HEK293T (cell line): ENCODE results near the gene DLAT.

Experiments used
- CTCF ChIA-PET: fragments of 350-600 bp; formaldehyde crosslinking; extraction: SDS; loops from one replicate; lab custom pipeline; 2021; ENCODE audit warnings: antibody characterized with exemption, inconsistent platforms; lab: Yijun Ruan, JAX
- POLR2A ChIA-PET: fragments of 350-600 bp; formaldehyde crosslinking; extraction: SDS; loops from one replicate; lab custom pipeline; 2020; ENCODE audit warnings: antibody characterized with exemption, inconsistent platforms; lab: Yijun Ruan, JAX
- DNase-seq: peaks from one replicate; pipeline ENCODE4 v3.0.0; 2012; ENCODE audit warnings: mixed read lengths; ENCODE audit errors: extremely low spot score
- ARNT ChIP-seq: fragments of 450-650 bp; IDR thresholded peaks from 2 replicates; pipeline ENCODE4 v1.6.1; 2017; ENCODE audit warnings: mild to moderate bottlenecking
- BHLHE40 ChIP-seq: fragments of 450-650 bp; IDR thresholded peaks from 2 replicates; pipeline ENCODE4 v1.6.1; 2016; ENCODE audit warnings: mild to moderate bottlenecking, moderate library complexity, borderline replicate concordance
- CTBP1 ChIP-seq: fragments of 450-650 bp; IDR thresholded peaks from 2 replicates; pipeline ENCODE4 v1.6.1; 2016; ENCODE audit warnings: borderline replicate concordance
- ELF4 ChIP-seq: fragments of 450-650 bp; IDR thresholded peaks from 2 replicates; pipeline ENCODE4 v1.6.1; 2017; ENCODE audit warnings: antibody characterized with exemption
- FOXK2 ChIP-seq: fragments of 450-650 bp; IDR thresholded peaks from 2 replicates; pipeline ENCODE4 v1.6.1; 2016; ENCODE audit warnings: mild to moderate bottlenecking
- FOXM1 ChIP-seq: fragments of 450-650 bp; IDR thresholded peaks from 2 replicates; pipeline ENCODE4 v1.6.1; 2017; ENCODE audit warnings: mild to moderate bottlenecking, borderline replicate concordance
- HDGF ChIP-seq: fragments of 450-650 bp; IDR thresholded peaks from 2 replicates; pipeline ENCODE4 v1.6.1; 2017; ENCODE audit warnings: antibody characterized with exemption, borderline replicate concordance
- L3MBTL2 ChIP-seq: fragments of 450-650 bp; conservative IDR thresholded peaks from 2 replicates; pipeline ENCODE4 v1.6.1; 2016; ENCODE audit warnings: mild to moderate bottlenecking
- LEF1 ChIP-seq: fragments of 450-650 bp; IDR thresholded peaks from 2 replicates; pipeline ENCODE4 v1.6.1; 2017; ENCODE audit warnings: mild to moderate bottlenecking, borderline replicate concordance
- NFRKB ChIP-seq: fragments of 450-650 bp; IDR thresholded peaks from 2 replicates; pipeline ENCODE4 v1.6.1; 2016; ENCODE audit warnings: mild to moderate bottlenecking, moderate library complexity
- SP1 ChIP-seq: fragments of 450-650 bp; IDR thresholded peaks from 2 replicates; pipeline ENCODE4 v1.6.1; 2017
- SUZ12 ChIP-seq: fragments of 450-650 bp; IDR thresholded peaks from 2 replicates; pipeline ENCODE4 v1.6.1; 2016; ENCODE audit warnings: mild to moderate bottlenecking
- TARDBP ChIP-seq: fragments of 450-650 bp; IDR thresholded peaks from 2 replicates; pipeline ENCODE4 v1.6.1; 2016
- ZNF384 ChIP-seq: fragments of 450-650 bp; IDR thresholded peaks from 2 replicates; pipeline ENCODE4 v1.6.1; 2016
- TF ChIP-seq, protein P1 (sequence below): fragments of 450-650 bp; IDR thresholded peaks from 2 replicates; pipeline ENCODE4 v1.6.1; 2016

Gene DLAT

GRCh38 chr11:112024773-112025678 lies at the start of gene DLAT:
DLAT (plus strand) TSS chr11:112025408; CDS start chr11:112025473, 65 bp downstream.
- TF ChIP-seq L3MBTL2 (peak; percentile 98), CTBP1 (0 out of 2 replicates have a peak, but pooled peaks have one; percentile 5), BHLHE40 (no peak), SUZ12 (no peak), ARNT (no peak)
- ChIA-PET POLR2A (interaction anchor here (0.7 to 2.1 kb wide), 7 partner anchors 62 to 155 kb away, joined by 3 to 10 read pairs (median 4); partner anchors contain the start of genes ALG9, SDHD and TIMM8B), CTCF (interaction anchor here (0.6 to 1.5 kb wide), 2 partner anchors 44 to 250 kb away, joined by 3 read pairs; no protein-coding TSS in a partner anchor)
- DNase-seq: peak; percentile 87

GRCh38 chr11:111976119-111976766 lies 49.0 kb upstream of the DLAT start:
- ChIA-PET POLR2A (interaction anchor here (1.0 to 2.4 kb wide), 5 partner anchors 17 to 105 kb away, joined by 3 to 11 read pairs (median 4); partner anchors contain the start of genes ALG9 and DIXDC1), CTCF (interaction anchor here (0.5 kb wide), 1 partner anchor 29 kb away, joined by 3 read pairs; no protein-coding TSS in a partner anchor)
- TF ChIP-seq ARNT (no peak), NFRKB (no peak), CTBP1 (no peak), FOXK2 (no peak), SUZ12 (no peak), TARDBP (no peak), BHLHE40 (no peak)
- TF ChIP-seq, protein P1, sequence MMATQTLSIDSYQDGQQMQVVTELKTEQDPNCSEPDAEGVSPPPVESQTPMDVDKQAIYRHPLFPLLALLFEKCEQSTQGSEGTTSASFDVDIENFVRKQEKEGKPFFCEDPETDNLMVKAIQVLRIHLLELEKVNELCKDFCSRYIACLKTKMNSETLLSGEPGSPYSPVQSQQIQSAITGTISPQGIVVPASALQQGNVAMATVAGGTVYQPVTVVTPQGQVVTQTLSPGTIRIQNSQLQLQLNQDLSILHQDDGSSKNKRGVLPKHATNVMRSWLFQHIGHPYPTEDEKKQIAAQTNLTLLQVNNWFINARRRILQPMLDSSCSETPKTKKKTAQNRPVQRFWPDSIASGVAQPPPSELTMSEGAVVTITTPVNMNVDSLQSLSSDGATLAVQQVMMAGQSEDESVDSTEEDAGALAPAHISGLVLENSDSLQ: no peak
- no peak for DNase-seq

DNA sequence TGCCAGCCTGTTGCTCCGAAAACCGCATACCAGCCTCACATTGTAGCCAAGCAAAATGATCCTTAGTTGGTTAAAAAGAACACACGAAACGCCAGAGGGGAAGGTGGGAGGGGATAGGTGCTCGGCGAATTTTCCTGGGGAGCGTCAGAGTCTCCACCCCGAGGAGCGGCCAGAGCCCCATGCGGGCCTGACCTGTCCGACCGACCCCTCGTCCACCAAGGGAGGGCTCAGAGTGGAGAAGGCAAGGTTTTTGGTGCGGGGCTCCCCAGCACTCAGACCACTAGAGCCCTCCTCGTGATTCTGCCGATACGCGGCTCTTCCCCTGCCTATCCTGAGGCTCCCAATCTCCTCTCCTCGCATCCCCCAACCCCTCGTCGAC lies 48.5 kb upstream of the DLAT start:
- TF ChIP-seq LEF1 (no peak), ZNF384 (no peak), HDGF (no peak), L3MBTL2 (no peak), ARNT (no peak), CTBP1 (no peak), FOXK2 (no peak), ELF4 (no peak), SP1 (no peak), TARDBP (no peak), BHLHE40 (no peak), FOXM1 (no peak)
- TF ChIP-seq, protein P1: no peak
- peak; percentile 13 for DNase-seq
- POLR2A ChIA-PET: interaction anchor here (1.0 to 2.4 kb wide), 8 partner anchors 16 to 106 kb away, joined by 3 to 14 read pairs (median 4); partner anchors contain the start of genes ALG9 and DIXDC1
- CTCF ChIA-PET: interaction anchor here (1.3 kb wide), 1 partner anchor 41 kb away, joined by 3 read pairs; no protein-coding TSS in a partner anchor

GRCh38 chr11:111977146-111978027 lies 47.8 kb upstream of the DLAT start:
- DNase-seq: peak; percentile 63
- no peak for TF ChIP-seq FOXM1
- TF ChIP-seq ZNF384: no peak
- no peak for TF ChIP-seq FOXK2
- peak; percentile 69 for TF ChIP-seq L3MBTL2
- POLR2A ChIA-PET: interaction anchor here (0.6 to 2.4 kb wide), 8 partner anchors 16 to 106 kb away, joined by 3 to 14 read pairs (median 4); partner anchors contain the start of genes ALG9 and DIXDC1
- CTCF ChIA-PET: interaction anchor here (1.2 to 1.9 kb wide), 4 partner anchors 41 to 48 kb away, joined by 3 to 7 read pairs (median 3); no protein-coding TSS in a partner anchor

DNA sequence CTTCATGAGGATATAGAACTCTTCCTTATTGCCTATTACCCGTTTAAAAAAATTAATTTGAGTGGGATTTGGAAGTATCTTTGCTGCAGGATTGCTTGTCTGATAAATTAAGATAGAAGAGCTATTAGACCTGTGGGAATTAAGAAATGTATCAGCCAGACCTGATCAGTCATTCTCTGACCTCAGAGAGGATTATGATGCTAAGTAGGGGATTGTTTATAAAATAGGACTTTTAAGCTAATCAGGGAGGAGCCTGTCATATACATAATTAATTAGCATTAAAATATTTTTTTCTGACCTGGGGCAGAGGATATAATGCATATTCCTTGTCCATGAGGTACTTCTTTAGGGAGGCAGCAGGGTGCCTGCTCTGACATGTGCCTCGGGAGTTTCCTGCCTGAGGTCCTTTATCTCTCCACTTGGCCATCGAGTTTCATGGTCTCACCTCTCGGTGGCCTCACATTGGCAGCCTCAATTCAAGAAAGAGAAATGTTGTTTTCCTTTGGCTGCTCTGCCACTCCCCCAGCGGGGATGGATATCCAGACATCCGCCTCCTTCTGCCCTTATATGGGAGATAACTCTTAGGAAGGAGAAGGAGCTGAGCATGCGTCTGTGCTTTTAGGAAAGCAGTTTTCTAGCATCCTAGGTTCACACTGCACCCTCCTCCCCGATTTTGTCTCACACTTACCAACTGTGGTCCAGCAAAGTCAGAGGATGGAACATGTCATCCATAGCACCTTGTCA lies 47.0 kb upstream of the DLAT start:
- ChIA-PET POLR2A (interaction anchor here (0.6 to 2.4 kb wide), 8 partner anchors 17 to 107 kb away, joined by 3 to 14 read pairs (median 4); partner anchors contain the start of genes ALG9 and DIXDC1), CTCF (interaction anchor here (0.6 to 1.9 kb wide), 7 partner anchors 13 to 302 kb away, joined by 3 to 7 read pairs (median 3); no protein-coding TSS in a partner anchor)
- TF ChIP-seq FOXK2: no peak
- peak; percentile 63 for TF ChIP-seq L3MBTL2
- no peak for TF ChIP-seq LEF1
- TF ChIP-seq, protein P1: peak; percentile 41; the same call in 1 of the 2 replicates
- TF ChIP-seq ELF4: no peak
- no peak for TF ChIP-seq ARNT
- DNase-seq: peak; percentile 75
